AG09309 (cell line): Measurements from ENCODE around the gene PDE2A.

ENCODE experiments used
- DNase-seq: peaks from one replicate; pipeline ENCODE4 v3.0.0-alpha.2; 2010; ENCODE audit warnings: low read depth
- H3K4me3 ChIP-seq: 2 replicates; pipeline ENCODE4 v1.5.1; 2011; ENCODE audit warnings: mild to moderate bottlenecking, low read depth, low read length, moderate library complexity; ENCODE audit not compliant: control insufficient read depth
- TF ChIP-seq, protein P1 (sequence below): IDR thresholded peaks from 2 replicates; pipeline ENCODE4 v1.5.1; 2011; ENCODE audit warnings: mild to moderate bottlenecking, low read depth, low read length, inconsistent platforms; ENCODE audit not compliant: insufficient read depth, control insufficient read depth; ENCODE audit errors: missing control alignments

Gene PDE2A

DNA sequence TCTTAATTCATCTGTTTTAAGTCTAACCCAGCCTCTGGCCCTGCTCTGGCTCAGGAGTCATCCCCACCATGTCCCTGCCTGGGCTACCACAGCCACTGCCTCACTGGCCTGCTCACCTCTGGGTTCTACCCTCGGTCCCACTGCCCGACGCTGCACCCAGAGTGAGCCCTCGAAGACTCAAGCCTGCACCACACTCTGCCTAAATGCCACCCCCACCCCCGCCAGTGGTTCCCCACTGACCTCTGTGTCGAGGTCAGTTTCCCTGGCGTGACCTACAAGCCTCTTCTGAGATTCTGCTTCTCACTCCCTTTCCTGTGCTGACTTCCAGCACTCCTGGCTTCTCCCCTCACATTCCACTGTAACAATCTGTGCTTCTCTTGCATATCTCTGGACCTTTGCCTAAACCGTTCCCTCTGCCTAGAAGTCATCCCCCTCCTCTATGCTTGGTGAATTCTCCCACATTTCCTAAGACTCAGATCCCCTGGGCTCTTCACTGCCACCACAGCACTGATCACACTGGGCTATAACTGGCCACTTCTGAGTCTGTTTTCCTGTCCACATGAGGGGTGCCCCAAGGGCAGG lies 12.5 kb upstream of the PDE2A start:
- TF ChIP-seq, protein P1, sequence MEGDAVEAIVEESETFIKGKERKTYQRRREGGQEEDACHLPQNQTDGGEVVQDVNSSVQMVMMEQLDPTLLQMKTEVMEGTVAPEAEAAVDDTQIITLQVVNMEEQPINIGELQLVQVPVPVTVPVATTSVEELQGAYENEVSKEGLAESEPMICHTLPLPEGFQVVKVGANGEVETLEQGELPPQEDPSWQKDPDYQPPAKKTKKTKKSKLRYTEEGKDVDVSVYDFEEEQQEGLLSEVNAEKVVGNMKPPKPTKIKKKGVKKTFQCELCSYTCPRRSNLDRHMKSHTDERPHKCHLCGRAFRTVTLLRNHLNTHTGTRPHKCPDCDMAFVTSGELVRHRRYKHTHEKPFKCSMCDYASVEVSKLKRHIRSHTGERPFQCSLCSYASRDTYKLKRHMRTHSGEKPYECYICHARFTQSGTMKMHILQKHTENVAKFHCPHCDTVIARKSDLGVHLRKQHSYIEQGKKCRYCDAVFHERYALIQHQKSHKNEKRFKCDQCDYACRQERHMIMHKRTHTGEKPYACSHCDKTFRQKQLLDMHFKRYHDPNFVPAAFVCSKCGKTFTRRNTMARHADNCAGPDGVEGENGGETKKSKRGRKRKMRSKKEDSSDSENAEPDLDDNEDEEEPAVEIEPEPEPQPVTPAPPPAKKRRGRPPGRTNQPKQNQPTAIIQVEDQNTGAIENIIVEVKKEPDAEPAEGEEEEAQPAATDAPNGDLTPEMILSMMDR = no peak
- DNase-seq = no peak
- no peak overlapping the region for H3K4me3 ChIP-seq

DNA sequence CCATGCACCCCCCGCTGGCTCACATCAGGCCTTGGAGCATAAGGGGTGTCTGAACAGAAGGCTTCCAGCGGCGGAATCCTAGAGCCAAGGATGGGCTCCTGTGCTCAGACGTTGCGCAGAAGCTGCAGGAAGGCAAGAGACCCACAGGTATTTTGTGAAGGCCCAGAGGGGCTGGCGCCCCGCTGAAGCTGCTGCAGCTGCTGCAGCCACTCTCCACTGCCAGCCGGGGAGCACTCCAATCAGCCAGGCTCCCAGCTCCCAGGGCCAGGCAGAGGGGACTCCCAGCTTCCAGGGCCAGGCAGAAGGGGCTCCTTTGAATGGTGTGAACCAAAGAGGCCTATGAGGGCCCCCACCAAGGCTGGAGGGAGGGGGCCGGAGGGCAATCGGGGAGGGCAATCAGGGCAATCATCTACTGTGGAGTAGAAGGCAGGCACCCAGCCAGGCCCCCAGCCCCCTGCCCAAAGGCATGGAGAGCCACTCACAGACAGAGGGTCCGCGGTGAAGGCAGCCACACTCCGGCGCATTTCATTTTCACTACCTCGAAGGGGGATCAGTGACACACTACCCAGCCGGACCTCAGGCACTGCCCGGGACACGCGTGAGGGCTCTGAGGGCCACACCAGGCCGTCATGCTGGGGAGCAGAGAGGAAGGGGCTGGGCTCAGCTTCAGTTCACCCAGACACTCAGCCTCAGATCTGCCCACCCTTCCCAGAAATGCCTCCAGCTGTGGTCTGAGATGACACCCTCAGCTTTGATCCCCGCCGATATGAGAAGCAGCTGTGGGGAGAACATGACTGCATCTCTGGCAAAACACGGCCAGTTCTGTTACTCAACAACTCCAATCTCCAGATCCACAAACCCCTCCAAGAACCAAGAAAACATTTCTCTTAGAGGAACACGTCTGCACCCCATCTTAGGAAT lies 11.6 kb upstream of the PDE2A start:
- peak; percentile 25 for DNase-seq
- TF ChIP-seq, protein P1 = no peak
- H3K4me3 ChIP-seq = no peak overlapping the region

DNA sequence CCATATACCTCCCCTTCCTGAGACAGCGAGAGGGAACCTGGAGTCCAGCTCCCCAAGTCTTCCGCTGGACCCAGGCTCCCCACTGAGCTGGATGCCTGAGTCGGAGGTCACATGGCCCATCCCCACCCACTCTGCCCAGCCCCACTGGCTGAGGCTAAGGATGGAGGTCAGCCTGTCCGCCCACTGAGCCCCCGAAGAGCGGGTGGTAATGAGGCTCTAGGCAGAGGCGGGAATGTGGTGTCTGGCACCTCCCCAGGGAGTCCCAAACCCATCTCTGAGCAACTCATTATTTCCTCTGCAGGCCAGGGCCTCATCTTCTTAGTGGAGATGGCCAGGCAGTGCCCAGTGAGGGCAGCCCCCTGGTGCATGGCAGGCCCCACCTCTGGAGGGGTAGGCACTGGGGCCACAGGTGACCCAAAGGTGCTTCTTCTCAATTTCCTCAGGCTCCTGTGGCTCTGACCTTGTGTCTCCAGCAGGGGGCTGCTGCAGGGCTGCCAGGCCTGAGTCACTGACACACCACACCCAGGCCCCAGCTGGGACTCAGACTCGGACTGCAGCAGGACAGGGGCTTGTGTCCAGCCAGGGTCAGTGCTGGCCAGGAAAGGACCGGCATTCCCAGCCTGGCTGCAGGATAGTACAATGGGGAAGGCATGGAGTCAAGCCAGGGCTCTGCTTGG lies 10.2 kb upstream of the PDE2A start:
- H3K4me3 ChIP-seq = no peak overlapping the region
- DNase-seq = no peak
- TF ChIP-seq, protein P1 = peak; percentile 86

DNA sequence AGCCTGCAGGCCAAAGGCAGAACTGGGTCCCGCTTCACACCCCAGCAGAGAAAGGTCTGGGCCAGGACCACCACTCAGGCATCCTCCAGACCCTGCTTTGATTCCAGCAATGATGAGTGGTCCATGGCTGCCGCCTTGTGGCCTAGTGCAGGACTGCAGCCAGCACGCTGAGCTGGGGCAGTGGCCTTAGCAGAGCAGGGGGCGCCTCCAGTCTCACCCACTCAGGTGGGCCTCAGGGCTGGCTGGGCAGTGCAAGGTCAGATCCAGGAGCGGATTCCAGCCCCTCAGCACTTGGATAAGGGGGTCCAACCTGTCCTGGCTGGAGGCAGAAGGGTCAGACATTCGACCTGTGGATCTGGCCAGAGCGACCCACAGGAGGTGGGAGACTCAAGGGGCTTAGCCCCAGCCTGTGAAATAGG lies 9.6 kb upstream of the PDE2A start:
- no peak overlapping the region for H3K4me3 ChIP-seq
- no peak for DNase-seq
- TF ChIP-seq, protein P1 = peak; percentile 92

DNA sequence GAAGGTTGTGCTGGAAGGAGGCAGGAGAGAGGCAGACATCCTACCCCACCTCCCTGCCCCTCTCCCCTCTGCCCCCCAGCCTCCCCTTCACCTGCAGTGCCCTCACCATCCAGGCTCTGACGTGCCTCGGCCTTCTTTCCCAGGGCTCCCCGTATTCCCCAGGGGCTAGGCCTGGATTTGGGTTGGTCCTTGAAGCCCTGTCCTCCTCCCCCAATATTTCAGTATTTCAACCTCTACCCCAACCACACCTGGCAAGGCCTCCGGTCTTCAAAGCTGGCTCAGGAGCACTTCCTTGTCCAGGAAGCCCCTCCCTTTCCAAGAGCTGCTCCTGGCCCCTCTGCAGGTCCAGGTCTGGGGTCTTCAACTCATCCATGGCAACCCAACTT lies 8.6 kb upstream of the PDE2A start:
- no peak overlapping the region for H3K4me3 ChIP-seq
- TF ChIP-seq, protein P1 = no peak
- no peak for DNase-seq

DNA sequence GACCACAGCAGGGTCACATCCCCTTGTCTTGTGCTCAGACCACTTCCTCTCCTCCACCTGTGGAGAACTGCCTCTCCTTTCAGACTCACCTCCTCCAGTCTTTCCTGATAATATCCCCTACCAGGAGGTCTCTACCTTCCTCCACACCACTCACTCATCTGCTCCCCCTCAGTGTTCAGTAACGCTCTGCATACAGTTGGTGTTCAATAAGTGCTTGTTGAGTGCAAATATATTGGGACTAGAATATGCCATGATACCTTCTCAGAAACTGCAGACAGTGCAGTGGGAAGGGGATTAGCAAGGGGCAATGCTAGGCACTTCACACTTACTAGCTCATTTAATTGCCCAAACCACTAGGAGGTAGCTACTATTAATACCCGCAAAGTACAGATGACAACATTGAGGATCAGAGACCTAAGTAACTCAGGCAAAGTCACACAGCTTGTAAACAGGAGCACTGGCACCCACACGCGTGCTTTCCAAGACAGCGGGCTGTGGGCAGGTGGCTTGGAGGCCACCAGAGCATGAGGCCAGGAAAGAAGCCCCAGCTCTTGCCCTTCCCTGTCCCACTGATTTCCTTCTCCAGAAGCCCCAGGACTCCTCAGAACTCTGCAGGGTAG lies 8.1 kb upstream of the PDE2A start:
- no peak overlapping the region for H3K4me3 ChIP-seq
- DNase-seq = no peak
- TF ChIP-seq, protein P1 = no peak
